Duodenal mucosa (tissue), 2 donors: ENCODE measurements around the gene CEP152.

Experiments
- H3K27ac ChIP-seq: one replicate; pipeline ENCODE4 v1.7.0; 2013; ENCODE audit warnings: low read depth, low read length
- H3K27me3 ChIP-seq, 2 donors: one replicate each; pipeline ENCODE4 v1.7.0; 2013; ENCODE audit warnings: low read length in 2 of 2, control low read depth in 1 of 2; ENCODE audit not compliant: insufficient read depth in 2 of 2, control insufficient read depth in 1 of 2
- H3K36me3 ChIP-seq, 2 donors: one replicate each; pipeline ENCODE4 v1.7.0; 2013; ENCODE audit warnings: low read length in 2 of 2, control low read depth in 1 of 2; ENCODE audit not compliant: insufficient read depth in 2 of 2, control insufficient read depth in 1 of 2
- H3K4me1 ChIP-seq, 2 donors: one replicate each; pipeline ENCODE4 v1.7.0; 2013; ENCODE audit warnings: low read length in 2 of 2, control low read depth in 1 of 2; ENCODE audit not compliant: insufficient read depth in 2 of 2, control insufficient read depth in 1 of 2
- H3K4me3 ChIP-seq, 2 donors: one replicate each; pipeline ENCODE4 v1.7.0; 2013; ENCODE audit warnings: low read length in 2 of 2, low read depth in 1 of 2
- H3K9ac ChIP-seq, 2 donors: one replicate each; pipeline ENCODE4 v1.7.0; 2013; ENCODE audit warnings: low read length in 2 of 2, low read depth in 1 of 2
- H3K9me3 ChIP-seq, 2 donors: one replicate each; pipeline ENCODE4 v1.7.0; 2013; ENCODE audit warnings: low read length in 2 of 2, control low read depth in 1 of 2; ENCODE audit not compliant: control insufficient read depth in 1 of 2

CEP152 gene

GRCh38 chr15:48845123-48845522, 34.3 kb upstream of the CEP152 start:
- Histone ChIP-seq H3K36me3 (no peaks in the 10 kb centered on the region), H3K9ac (no peak overlapping the region), H3K9me3 (no peaks in the 10 kb centered on the region), H3K27ac (no peak overlapping the region), H3K27me3 (no peaks in the 10 kb centered on the region), H3K4me1 (no peaks in the 10 kb centered on the region), H3K4me3 (no peak overlapping the region)

DNA sequence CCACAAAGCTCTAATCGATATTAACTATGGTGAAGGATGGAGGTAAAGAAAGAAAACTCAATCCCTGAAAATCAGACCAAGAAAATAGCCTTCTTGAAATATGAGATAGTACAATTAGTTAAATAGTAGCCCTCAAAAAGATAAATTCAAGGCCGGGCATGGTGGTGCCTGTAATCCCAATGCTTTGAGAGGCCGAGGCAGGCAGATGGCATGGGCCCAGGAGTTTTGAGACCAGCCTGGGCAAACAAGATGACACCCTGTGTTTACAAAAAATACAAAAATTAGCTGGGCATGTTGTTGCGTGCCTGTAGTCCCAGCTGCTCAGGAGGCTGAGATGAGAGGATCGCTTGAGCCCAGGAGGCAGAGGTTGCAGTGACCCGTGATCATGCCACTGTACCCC, 31.6 kb upstream of the CEP152 start:
- no peak overlapping the region for H3K27ac ChIP-seq
- H3K36me3 ChIP-seq, result no peaks in the 10 kb centered on the region
- no peaks in the 10 kb centered on the region for H3K9me3 ChIP-seq
- no peaks in the 10 kb centered on the region for H3K4me1 ChIP-seq
- no peak overlapping the region for H3K9ac ChIP-seq
- H3K4me3 ChIP-seq, result no peak overlapping the region
- no peaks in the 10 kb centered on the region for H3K27me3 ChIP-seq

GRCh38 chr15:48834756-48835155, 23.9 kb upstream of the CEP152 start:
- Histone ChIP-seq H3K4me3 (no peak overlapping the region), H3K36me3 (no peaks in the 10 kb centered on the region), H3K27me3 (no peaks in the 10 kb centered on the region), H3K9me3 (peaks cover 0 to 3% of the 10 kb centered on the region in 2 donors), H3K9ac (no peak overlapping the region), H3K4me1 (no peaks in the 10 kb centered on the region), H3K27ac (no peak overlapping the region)

- H3K4me3 ChIP-seq, result no peak overlapping the region
- no peaks in the 10 kb centered on the region for H3K27me3 ChIP-seq
- no peak overlapping the region for H3K9ac ChIP-seq
- H3K36me3 ChIP-seq, result no peaks in the 10 kb centered on the region
- H3K27ac ChIP-seq, result no peak overlapping the region
- peaks cover 0 to 3% of the 10 kb centered on the region in 2 donors for H3K9me3 ChIP-seq
- no peaks in the 10 kb centered on the region for H3K4me1 ChIP-seq
Observed at GRCh38 chr15:48833526-48834239, 22.8 kb upstream of the CEP152 start.

DNA sequence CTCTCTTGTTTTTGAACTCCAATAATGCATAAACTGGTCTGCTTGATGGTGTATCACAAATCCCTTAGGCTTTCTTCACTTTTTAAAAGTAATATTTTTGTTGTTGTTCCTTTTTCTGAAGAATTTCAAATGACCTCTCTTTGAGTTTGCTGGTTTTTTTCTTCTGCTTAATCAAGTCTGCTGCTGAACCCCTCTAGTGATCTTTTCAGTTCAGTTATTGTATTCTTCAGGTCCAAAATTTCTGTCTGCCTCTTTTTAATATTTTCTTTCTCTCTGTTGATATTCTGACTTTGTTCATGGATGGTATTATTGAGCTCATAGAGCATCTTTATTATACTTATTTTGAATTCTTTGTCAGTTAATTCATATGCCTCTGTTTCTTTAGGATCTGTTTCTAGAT, 21.8 kb upstream of the CEP152 start:
- Histone ChIP-seq H3K36me3 (no peaks in the 10 kb centered on the region), H3K4me3 (no peak overlapping the region), H3K9ac (no peak overlapping the region), H3K27ac (no peak overlapping the region), H3K9me3 (peaks cover 0 to 3% of the 10 kb centered on the region in 2 donors), H3K4me1 (no peaks in the 10 kb centered on the region), H3K27me3 (no peaks in the 10 kb centered on the region)

DNA sequence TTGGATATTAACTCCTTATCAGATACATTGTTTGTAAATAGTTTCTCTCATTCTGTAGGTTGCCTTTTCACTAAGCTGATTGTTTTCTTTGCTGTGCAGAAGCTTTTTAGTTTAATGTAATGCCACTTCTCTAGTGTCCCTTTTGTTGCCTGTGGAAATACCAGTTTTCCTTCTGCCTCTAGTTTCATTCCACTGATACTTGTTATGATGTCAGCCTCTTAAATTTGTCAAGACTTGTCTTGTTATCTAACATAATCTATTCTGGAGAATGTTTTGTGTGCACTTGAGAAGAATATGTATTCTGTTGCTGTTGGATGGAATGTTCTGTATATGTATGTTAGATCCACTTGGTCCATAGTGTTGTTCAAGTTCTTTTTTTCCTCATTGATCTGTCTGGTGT, 18.0 kb upstream of the CEP152 start:
- H3K4me1 ChIP-seq, result no peaks in the 10 kb centered on the region
- H3K27me3 ChIP-seq, result no peaks in the 10 kb centered on the region
- H3K27ac ChIP-seq, result no peak overlapping the region
- H3K4me3 ChIP-seq, result no peak overlapping the region
- H3K36me3 ChIP-seq, result no peaks in the 10 kb centered on the region
- H3K9ac ChIP-seq, result no peak overlapping the region
- H3K9me3 ChIP-seq, result peaks cover 0 to 3% of the 10 kb centered on the region in 2 donors

DNA sequence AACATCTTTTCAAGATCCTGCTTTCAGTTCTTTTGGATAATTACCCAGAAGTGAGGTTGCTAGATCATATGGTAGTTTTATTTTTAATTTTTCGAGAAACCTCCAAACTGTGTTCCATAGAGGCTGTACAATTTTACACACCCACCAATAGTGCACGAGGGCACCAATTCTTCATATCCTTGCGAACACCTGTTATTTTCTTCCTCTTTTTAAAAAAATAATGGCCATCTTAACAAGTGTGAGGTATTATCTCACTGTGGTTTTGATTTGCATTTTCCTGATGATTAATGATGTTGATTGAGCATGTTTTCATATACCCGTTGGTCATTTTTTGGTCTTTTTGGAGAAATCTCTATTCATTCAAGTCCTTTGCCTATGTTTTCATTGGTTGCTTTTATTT, 17.6 kb upstream of the CEP152 start:
- Histone ChIP-seq H3K4me3 (no peak overlapping the region), H3K27ac (no peak overlapping the region), H3K36me3 (no peaks in the 10 kb centered on the region), H3K4me1 (no peaks in the 10 kb centered on the region), H3K27me3 (no peaks in the 10 kb centered on the region), H3K9me3 (peaks cover 0 to 3% of the 10 kb centered on the region in 2 donors), H3K9ac (no peak overlapping the region)

- Histone ChIP-seq H3K9me3 (no peaks in the 10 kb centered on the region), H3K4me1 (no peaks in the 10 kb centered on the region), H3K36me3 (no peaks in the 10 kb centered on the region), H3K27ac (no peak overlapping the region), H3K9ac (no peak overlapping the region), H3K4me3 (no peak overlapping the region), H3K27me3 (no peaks in the 10 kb centered on the region)
Observed at GRCh38 chr15:48825075-48825474, 14.2 kb upstream of the CEP152 start.

- H3K4me3 ChIP-seq, result no peak overlapping the region
- no peaks in the 10 kb centered on the region for H3K4me1 ChIP-seq
- H3K9ac ChIP-seq, result no peak overlapping the region
- no peaks in the 10 kb centered on the region for H3K27me3 ChIP-seq
- no peak overlapping the region for H3K27ac ChIP-seq
- H3K9me3 ChIP-seq, result no peaks in the 10 kb centered on the region
- H3K36me3 ChIP-seq, result no peaks in the 10 kb centered on the region
Observed at GRCh38 chr15:48823706-48824105, 12.8 kb upstream of the CEP152 start.

GRCh38 chr15:48823237-48823636, 12.4 kb upstream of the CEP152 start:
- H3K27ac ChIP-seq, result no peak overlapping the region
- no peak overlapping the region for H3K9ac ChIP-seq
- no peaks in the 10 kb centered on the region for H3K36me3 ChIP-seq
- no peaks in the 10 kb centered on the region for H3K4me1 ChIP-seq
- H3K27me3 ChIP-seq, result no peaks in the 10 kb centered on the region
- H3K9me3 ChIP-seq, result no peaks in the 10 kb centered on the region
- H3K4me3 ChIP-seq, result no peak overlapping the region
